Dermis microvascular lymphatic vessel endothelial cell (primary cell): ENCODE data around the gene PRR14. TPM values are rescaled to one million over a fixed set of nuclear protein-coding genes. Genes with fewer than 3 reads are reported as not detected.

ENCODE experiments used
- DNase-seq, 2 donors: peaks; one replicate each; pipeline versions ENCODE4 v3.0.0 to v3.0.0-alpha.2; 2010; ENCODE audit warnings: low read depth in 2 of 2
- total RNA-seq: library from RNA; depleted of rRNA; stranded (reverse); fragments of >200 nt; gene quantifications from 2 replicates; pipeline ENCODE4 v1.2.1, GENCODE V29; 2014

Gene PRR14
- total RNA-seq, 1 donor from 2014 or later, result 4.5 TPM

- peak in 1 of 2 donors; percentile 30 for DNase-seq
Observed at GRCh38 chr16:30659507-30660423, 9.0 kb downstream of the PRR14 start.

GRCh38 chr16:30660424-30661261, 9.9 kb downstream of the PRR14 start:
- DNase-seq, result peak in 1 of 2 donors; percentile 25

- DNase-seq, result no peak
Observed at GRCh38 chr16:30662449-30662848, 11.7 kb downstream of the PRR14 start.

- DNase-seq, result no peak
Observed at GRCh38 chr16:30663038-30663437, 12.3 kb downstream of the PRR14 start.

GRCh38 chr16:30663820-30664219, 13.1 kb downstream of the PRR14 start:
- no peak for DNase-seq

GRCh38 chr16:30664616-30665109, 13.9 kb downstream of the PRR14 start:
- no peak for DNase-seq

- DNase-seq, result no peak
Observed at GRCh38 chr16:30665155-30665829, 14.5 kb downstream of the PRR14 start.

- DNase-seq, result no peak
Observed at GRCh38 chr16:30665830-30666190, 15.1 kb downstream of the PRR14 start.

GRCh38 chr16:30666681-30667080, 15.9 kb downstream of the PRR14 start:
- no peak for DNase-seq

- no peak for DNase-seq
Observed at GRCh38 chr16:30667361-30667905, 16.7 kb downstream of the PRR14 start.

- no peak for DNase-seq
Observed at GRCh38 chr16:30668393-30668792, 17.6 kb downstream of the PRR14 start.

- DNase-seq, result no peak
Observed at GRCh38 chr16:30669026-30669902, 18.5 kb downstream of the PRR14 start.

- DNase-seq, result no peak
Observed at GRCh38 chr16:30669903-30670824, 19.4 kb downstream of the PRR14 start.

- DNase-seq, result no peak
Observed at GRCh38 chr16:30675143-30675542, 24.4 kb downstream of the PRR14 start.

GRCh38 chr16:30677931-30678585, 27.3 kb downstream of the PRR14 start:
- no peak for DNase-seq

- no peak for DNase-seq
Observed at GRCh38 chr16:30678586-30678970, 27.8 kb downstream of the PRR14 start.

- DNase-seq, result no peak
Observed at GRCh38 chr16:30680326-30680725, 29.6 kb downstream of the PRR14 start.

- DNase-seq, result no peak
Observed at GRCh38 chr16:30688701-30689100, 37.9 kb downstream of the PRR14 start.

- DNase-seq, result no peak
Observed at GRCh38 chr16:30691907-30692306, 41.1 kb downstream of the PRR14 start.
